ENCODE data around the gene TOLLIP.

The TOLLIP gene

DNA sequence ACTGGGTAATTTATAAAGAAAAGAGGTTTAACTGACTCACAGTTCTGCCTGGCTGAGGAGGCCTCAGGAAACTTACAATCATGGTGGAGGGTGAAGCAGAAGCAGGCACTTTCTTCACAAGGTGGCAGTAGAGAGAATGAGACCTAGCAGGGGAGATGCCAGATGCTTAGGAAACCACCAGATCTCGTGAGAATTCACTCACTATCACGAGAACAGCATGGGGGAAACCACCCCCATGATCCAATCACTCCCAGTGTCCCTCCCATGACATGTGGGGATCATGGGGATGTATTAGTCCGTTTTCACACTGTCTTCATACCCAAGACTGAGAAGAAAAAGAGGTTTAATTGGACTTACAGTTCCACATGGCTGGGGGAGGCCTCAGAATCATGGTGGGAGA lies 45.0 kb downstream of the TOLLIP start:
- peak; percentile 53 for TF ChIP-seq RAD21 (IDR thresholded peaks at IDR 0.05; ENCODE audit: low read depth)

DNA sequence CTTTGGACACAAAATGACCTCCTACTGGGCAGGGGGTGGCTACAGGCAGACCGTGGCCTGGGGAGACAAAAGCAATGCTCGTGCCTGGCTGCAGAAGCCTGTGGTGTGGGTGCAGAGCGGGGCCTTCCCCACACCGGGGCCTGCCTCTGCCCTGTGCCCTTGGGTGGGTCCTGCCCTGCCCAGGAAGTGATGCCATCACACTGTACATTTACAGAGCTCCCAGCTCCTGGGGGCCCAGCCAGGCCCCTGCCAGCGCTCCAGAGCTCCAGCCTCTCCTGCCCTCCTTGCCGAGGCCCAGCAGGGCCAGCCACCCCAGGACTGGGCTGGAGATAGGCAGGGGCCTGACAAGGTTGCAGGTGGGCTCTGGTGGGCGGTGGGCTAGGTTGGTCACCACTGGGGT lies 46.4 kb downstream of the TOLLIP start:
- TF ChIP-seq, protein P1, sequence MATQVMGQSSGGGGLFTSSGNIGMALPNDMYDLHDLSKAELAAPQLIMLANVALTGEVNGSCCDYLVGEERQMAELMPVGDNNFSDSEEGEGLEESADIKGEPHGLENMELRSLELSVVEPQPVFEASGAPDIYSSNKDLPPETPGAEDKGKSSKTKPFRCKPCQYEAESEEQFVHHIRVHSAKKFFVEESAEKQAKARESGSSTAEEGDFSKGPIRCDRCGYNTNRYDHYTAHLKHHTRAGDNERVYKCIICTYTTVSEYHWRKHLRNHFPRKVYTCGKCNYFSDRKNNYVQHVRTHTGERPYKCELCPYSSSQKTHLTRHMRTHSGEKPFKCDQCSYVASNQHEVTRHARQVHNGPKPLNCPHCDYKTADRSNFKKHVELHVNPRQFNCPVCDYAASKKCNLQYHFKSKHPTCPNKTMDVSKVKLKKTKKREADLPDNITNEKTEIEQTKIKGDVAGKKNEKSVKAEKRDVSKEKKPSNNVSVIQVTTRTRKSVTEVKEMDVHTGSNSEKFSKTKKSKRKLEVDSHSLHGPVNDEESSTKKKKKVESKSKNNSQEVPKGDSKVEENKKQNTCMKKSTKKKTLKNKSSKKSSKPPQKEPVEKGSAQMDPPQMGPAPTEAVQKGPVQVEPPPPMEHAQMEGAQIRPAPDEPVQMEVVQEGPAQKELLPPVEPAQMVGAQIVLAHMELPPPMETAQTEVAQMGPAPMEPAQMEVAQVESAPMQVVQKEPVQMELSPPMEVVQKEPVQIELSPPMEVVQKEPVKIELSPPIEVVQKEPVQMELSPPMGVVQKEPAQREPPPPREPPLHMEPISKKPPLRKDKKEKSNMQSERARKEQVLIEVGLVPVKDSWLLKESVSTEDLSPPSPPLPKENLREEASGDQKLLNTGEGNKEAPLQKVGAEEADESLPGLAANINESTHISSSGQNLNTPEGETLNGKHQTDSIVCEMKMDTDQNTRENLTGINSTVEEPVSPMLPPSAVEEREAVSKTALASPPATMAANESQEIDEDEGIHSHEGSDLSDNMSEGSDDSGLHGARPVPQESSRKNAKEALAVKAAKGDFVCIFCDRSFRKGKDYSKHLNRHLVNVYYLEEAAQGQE (IDR thresholded peaks at IDR 0.05; ENCODE audit: low read depth) = no peak
- TF ChIP-seq CEBPB (IDR thresholded peaks at IDR 0.05) = no peak
- TF ChIP-seq FOXM1 (IDR thresholded peaks at IDR 0.05; ENCODE audit: borderline replicate concordance, low read depth) = no peak
- TF ChIP-seq YY1 (IDR thresholded peaks at IDR 0.05; ENCODE audit: low read depth) = no peak
- TF ChIP-seq MAX (IDR thresholded peaks at IDR 0.05) = no peak
- TF ChIP-seq TAF1 (IDR thresholded peaks at IDR 0.05; ENCODE audit: low read depth) = no peak
- TF ChIP-seq EGR1 (IDR thresholded peaks at IDR 0.05) = no peak
- TF ChIP-seq RAD21 (IDR thresholded peaks at IDR 0.05; ENCODE audit: low read depth) = no peak
- no peak for TF ChIP-seq TCF12 (IDR thresholded peaks at IDR 0.05; ENCODE audit: low read depth)
- TF ChIP-seq ZBTB7A (IDR thresholded peaks at IDR 0.05; ENCODE audit: low read depth) = no peak
- no peak for TF ChIP-seq CREB1 (IDR thresholded peaks at IDR 0.05; ENCODE audit: low read depth)
- TF ChIP-seq, protein P2, sequence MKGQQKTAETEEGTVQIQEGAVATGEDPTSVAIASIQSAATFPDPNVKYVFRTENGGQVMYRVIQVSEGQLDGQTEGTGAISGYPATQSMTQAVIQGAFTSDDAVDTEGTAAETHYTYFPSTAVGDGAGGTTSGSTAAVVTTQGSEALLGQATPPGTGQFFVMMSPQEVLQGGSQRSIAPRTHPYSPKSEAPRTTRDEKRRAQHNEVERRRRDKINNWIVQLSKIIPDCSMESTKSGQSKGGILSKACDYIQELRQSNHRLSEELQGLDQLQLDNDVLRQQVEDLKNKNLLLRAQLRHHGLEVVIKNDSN (IDR thresholded peaks at IDR 0.05) = no peak
- no peak for TF ChIP-seq TEAD4 (IDR thresholded peaks at IDR 0.05)
- TF ChIP-seq EP300 (IDR thresholded peaks at IDR 0.05; ENCODE audit: borderline replicate concordance) = no peak
- no peak for TF ChIP-seq NFIC (IDR thresholded peaks at IDR 0.05)

GRCh38 chr11:1262172-1263006 lies 47.0 kb downstream of the TOLLIP start:
- TF ChIP-seq EP300 (IDR thresholded peaks at IDR 0.05; ENCODE audit: borderline replicate concordance) = no peak
- no peak for TF ChIP-seq TEAD4 (IDR thresholded peaks at IDR 0.05)
- TF ChIP-seq, protein P1 (IDR thresholded peaks at IDR 0.05; ENCODE audit: low read depth) = no peak
- peak; percentile 78 for TF ChIP-seq CREB1 (IDR thresholded peaks at IDR 0.05; ENCODE audit: low read depth)
- peak; percentile 57 for TF ChIP-seq TCF12 (IDR thresholded peaks at IDR 0.05; ENCODE audit: low read depth)
- peak; percentile 52; the same call in 1 of the 2 replicates for TF ChIP-seq TAF1 (IDR thresholded peaks at IDR 0.05; ENCODE audit: low read depth)
- no peak for TF ChIP-seq CEBPB (IDR thresholded peaks at IDR 0.05)
- 0 out of 2 replicates have a peak, but pooled peaks have one; percentile 21 for TF ChIP-seq YY1 (IDR thresholded peaks at IDR 0.05; ENCODE audit: low read depth)
- no peak; the same call in 1 of the 2 replicates for TF ChIP-seq ZBTB7A (IDR thresholded peaks at IDR 0.05; ENCODE audit: low read depth)
- TF ChIP-seq RAD21 (IDR thresholded peaks at IDR 0.05; ENCODE audit: low read depth) = no peak
- TF ChIP-seq FOXM1 (IDR thresholded peaks at IDR 0.05; ENCODE audit: borderline replicate concordance, low read depth) = no peak
- no peak for TF ChIP-seq NFIC (IDR thresholded peaks at IDR 0.05)
- TF ChIP-seq, protein P2 (IDR thresholded peaks at IDR 0.05) = peak; percentile 97
- peak; percentile 91 for TF ChIP-seq MAX (IDR thresholded peaks at IDR 0.05)
- TF ChIP-seq EGR1 (IDR thresholded peaks at IDR 0.05) = no peak

- TF ChIP-seq, protein P2 (IDR thresholded peaks at IDR 0.05) = no peak
- TF ChIP-seq MAX (IDR thresholded peaks at IDR 0.05) (no peak), ZBTB7A (IDR thresholded peaks at IDR 0.05; ENCODE audit: low read depth) (no peak), CREB1 (IDR thresholded peaks at IDR 0.05; ENCODE audit: low read depth) (no peak), NFIC (IDR thresholded peaks at IDR 0.05) (no peak), TCF12 (IDR thresholded peaks at IDR 0.05; ENCODE audit: low read depth) (no peak), TEAD4 (IDR thresholded peaks at IDR 0.05) (no peak), EP300 (IDR thresholded peaks at IDR 0.05; ENCODE audit: borderline replicate concordance) (no peak), TAF1 (IDR thresholded peaks at IDR 0.05; ENCODE audit: low read depth) (no peak), CEBPB (IDR thresholded peaks at IDR 0.05) (no peak), FOXM1 (IDR thresholded peaks at IDR 0.05; ENCODE audit: borderline replicate concordance, low read depth) (no peak), EGR1 (IDR thresholded peaks at IDR 0.05) (no peak), YY1 (IDR thresholded peaks at IDR 0.05; ENCODE audit: low read depth) (no peak), RAD21 (IDR thresholded peaks at IDR 0.05; ENCODE audit: low read depth) (no peak)
- TF ChIP-seq, protein P1 (IDR thresholded peaks at IDR 0.05; ENCODE audit: low read depth) = no peak
Observed at GRCh38 chr11:1261241-1262071, 48.0 kb downstream of the TOLLIP start.

Data from Ishikawa (cell line).